ENCODE data around the gene FLNB.

Gene FLNB

GRCh38 chr3:58005669-58006068 lies 2.6 kb upstream of the FLNB start:
- Histone ChIP-seq H3K27ac (ENCODE audit: low read depth, low read length, poor library complexity, severe bottlenecking) (no peak overlapping the region), H3K9me3 (ENCODE audit: low read length) (no peaks in the 10 kb centered on the region), H3K4me2 (ENCODE audit: low read length) (no peak overlapping the region)

DNA sequence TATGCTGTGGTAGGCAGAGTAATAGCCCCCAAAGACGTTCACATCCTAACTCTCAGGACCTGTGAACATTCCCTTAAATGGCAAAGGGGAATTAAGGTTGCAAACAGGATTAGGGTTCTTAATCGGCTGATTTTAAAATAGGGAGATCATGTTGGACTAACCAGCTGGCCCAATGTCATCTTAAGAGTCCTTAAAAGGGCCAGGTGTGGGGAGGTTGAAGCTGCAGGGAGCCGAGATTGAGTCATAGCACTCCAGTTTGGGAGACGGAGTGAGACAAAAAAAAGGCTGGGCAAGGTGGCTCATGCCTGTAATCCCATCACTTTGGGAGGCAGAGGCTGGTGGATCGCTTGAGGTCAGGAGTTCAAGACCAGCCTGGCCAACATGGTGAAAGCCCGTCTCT lies 1.6 kb upstream of the FLNB start:
- Histone ChIP-seq H3K4me3 (ENCODE audit: low read depth, low read length, poor library complexity, severe bottlenecking) (no peak overlapping the region), H3K27ac (ENCODE audit: low read depth, low read length, poor library complexity, severe bottlenecking) (no peak overlapping the region), H3K9me3 (ENCODE audit: low read length) (no peaks in the 10 kb centered on the region), H4K20me1 (ENCODE audit: insufficient read depth, low read length) (no peaks in the 10 kb centered on the region), H3K27me3 (ENCODE audit: insufficient read depth, low read length) (no peaks in the 10 kb centered on the region), H2AFZ (ENCODE audit: low read length) (no peak overlapping the region), H3K4me1 (ENCODE audit: insufficient read depth, low read length, severe bottlenecking) (peaks cover 17% of the 10 kb centered on the region), H3K9me2 (ENCODE audit: low read depth, low read length) (no peaks in the 10 kb centered on the region), H3K79me2 (ENCODE audit: insufficient read depth, low read length) (no peaks in the 10 kb centered on the region), H3K4me2 (ENCODE audit: low read length) (no peak overlapping the region), H3K36me3 (ENCODE audit: insufficient read depth, low read length) (no peaks in the 10 kb centered on the region), H3K9ac (ENCODE audit: low read length) (no peak overlapping the region), H3F3A (ENCODE audit: insufficient read depth, low read length) (no peaks in the 10 kb centered on the region)
- TF ChIP-seq CTCF (IDR thresholded peaks at IDR 0.05; ENCODE audit: low read length) (no peak), EZH2 (IDR thresholded peaks at IDR 0.05; ENCODE audit: borderline replicate concordance, low read length) (no peak)

More at GRCh38 chr3:58005669-58006068, 2.6 kb upstream of the FLNB start:
- H3K27me3 ChIP-seq (ENCODE audit: insufficient read depth, low read length) = no peaks in the 10 kb centered on the region
- H3K4me3 ChIP-seq (ENCODE audit: low read depth, low read length, poor library complexity, severe bottlenecking) = no peak overlapping the region
- TF ChIP-seq CTCF (IDR thresholded peaks at IDR 0.05; ENCODE audit: low read length) (no peak), EZH2 (IDR thresholded peaks at IDR 0.05; ENCODE audit: borderline replicate concordance, low read length) (no peak)
- no peaks in the 10 kb centered on the region for H4K20me1 ChIP-seq (ENCODE audit: insufficient read depth, low read length)
- no peaks in the 10 kb centered on the region for H3K9me2 ChIP-seq (ENCODE audit: low read depth, low read length)
- H3F3A ChIP-seq (ENCODE audit: insufficient read depth, low read length) = no peaks in the 10 kb centered on the region
- no peak overlapping the region for H2AFZ ChIP-seq (ENCODE audit: low read length)
- H3K79me2 ChIP-seq (ENCODE audit: insufficient read depth, low read length) = no peaks in the 10 kb centered on the region
- no peaks in the 10 kb centered on the region for H3K36me3 ChIP-seq (ENCODE audit: insufficient read depth, low read length)
- H3K9ac ChIP-seq (ENCODE audit: low read length) = no peak overlapping the region
- H3K4me1 ChIP-seq (ENCODE audit: insufficient read depth, low read length, severe bottlenecking) = peaks cover 17% of the 10 kb centered on the region

DNA sequence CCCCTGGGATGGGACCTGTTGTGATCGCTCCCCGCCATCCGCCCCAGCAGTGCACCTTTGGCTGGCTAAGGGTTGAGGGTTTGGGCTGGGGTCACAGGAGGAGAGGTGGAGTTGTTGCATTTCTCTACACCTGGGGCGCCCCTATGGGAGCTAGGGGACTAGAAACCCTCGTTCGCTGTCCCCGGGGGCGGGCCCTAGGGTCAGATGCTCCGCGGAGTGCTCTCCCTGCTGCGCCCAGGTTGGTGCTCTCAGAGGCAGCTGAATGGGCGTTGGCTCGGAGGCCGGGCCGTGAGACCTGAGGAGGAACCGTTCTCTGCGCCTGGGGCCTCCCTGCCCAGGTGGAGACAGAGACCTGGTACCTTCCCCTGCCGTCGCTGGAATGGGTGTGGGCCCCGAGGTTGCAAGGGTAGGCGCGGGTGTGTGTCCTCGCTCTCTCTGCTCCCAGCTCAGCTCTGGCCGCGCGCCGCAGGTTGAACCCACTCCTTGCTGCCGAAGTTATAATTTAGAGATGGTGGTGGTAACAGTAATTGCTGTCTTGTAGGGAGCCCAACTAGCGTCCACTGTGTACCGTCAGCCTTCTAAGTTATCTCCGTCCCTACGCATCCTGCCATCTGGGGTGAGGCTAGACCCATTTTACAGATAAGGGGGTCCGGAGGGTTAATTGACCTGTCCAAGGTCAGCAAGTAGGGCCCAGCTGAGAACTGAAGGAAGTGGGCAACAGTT lies 965 bp downstream of the FLNB start:
- TF ChIP-seq CTCF (IDR thresholded peaks at IDR 0.05; ENCODE audit: low read length) = no peak
- no peak for TF ChIP-seq EZH2 (IDR thresholded peaks at IDR 0.05; ENCODE audit: borderline replicate concordance, low read length)
- Histone ChIP-seq H3K4me1 (ENCODE audit: insufficient read depth, low read length, severe bottlenecking) (peaks cover 17% of the 10 kb centered on the region), H3F3A (ENCODE audit: insufficient read depth, low read length) (no peaks in the 10 kb centered on the region), H3K9me3 (ENCODE audit: low read length) (no peaks in the 10 kb centered on the region), H2AFZ (ENCODE audit: low read length) (no peak overlapping the region), H3K4me3 (ENCODE audit: low read depth, low read length, poor library complexity, severe bottlenecking) (peak overlapping the region; percentile 71), H3K36me3 (ENCODE audit: insufficient read depth, low read length) (no peaks in the 10 kb centered on the region), H3K27me3 (ENCODE audit: insufficient read depth, low read length) (no peaks in the 10 kb centered on the region), H4K20me1 (ENCODE audit: insufficient read depth, low read length) (no peaks in the 10 kb centered on the region), H3K27ac (ENCODE audit: low read depth, low read length, poor library complexity, severe bottlenecking) (no peak overlapping the region), H3K4me2 (ENCODE audit: low read length) (peak overlapping the region; percentile 76), H3K9me2 (ENCODE audit: low read depth, low read length) (no peaks in the 10 kb centered on the region), H3K9ac (ENCODE audit: low read length) (peak overlapping the region; percentile 71), H3K79me2 (ENCODE audit: insufficient read depth, low read length) (no peaks in the 10 kb centered on the region)
